Testis (tissue), 2 donors: Measurements from ENCODE around the gene SYNM.

ENCODE experiments used
- CTCF ChIP-seq, 3 experiments: fragments of 450-650 bp in 2 of 3; fragments of 200-600 bp in 1 of 3; sonication (generic) in 1 of 3; IDR thresholded peaks; one replicate each; pipeline ENCODE4 v1.5.1; 2016 to 2019; ENCODE audit warnings: antibody characterized with exemption in 3 of 3, mild to moderate bottlenecking in 2 of 3, moderate library complexity in 1 of 3
- POLR2A ChIP-seq: fragments of 450-650 bp; IDR thresholded peaks from one replicate; pipeline ENCODE4 v1.6.1; 2017; ENCODE audit warnings: antibody characterized with exemption, mild to moderate bottlenecking, moderate library complexity

- TF ChIP-seq CTCF (IDR thresholded peaks at IDR 0.05) (no peak), POLR2A (no peak)
Observed at GRCh38 chr15:99154271-99154670, 49.4 kb downstream of the SYNM start.
